Endodermal cell (in vitro differentiated cells): ENCODE data around the gene ACVR1B. TPM values are rescaled to one million over a fixed set of nuclear protein-coding genes. Genes with fewer than 3 reads are reported as not detected.

Experiments
- DNase-seq: peaks from one replicate; pipeline ENCODE4 v3.0.0-alpha.2; 2017
- H3K27ac ChIP-seq: 2 replicates; pipeline ENCODE4 v1.5.1; 2013; ENCODE audit warnings: mild to moderate bottlenecking, low read depth, low read length, moderate library complexity
- H3K27me3 ChIP-seq: 2 replicates; pipeline ENCODE4 v1.6.1; 2013; ENCODE audit warnings: mild to moderate bottlenecking, low read length, moderate library complexity; ENCODE audit not compliant: insufficient read depth, control insufficient read depth, poor library complexity, severe bottlenecking
- H3K36me3 ChIP-seq: 2 replicates; pipeline ENCODE4 v1.7.0; 2013; ENCODE audit warnings: mild to moderate bottlenecking, low read length, moderate library complexity; ENCODE audit not compliant: control insufficient read depth, insufficient read depth
- H3K4me1 ChIP-seq: one replicate; pipeline ENCODE4 v1.7.0; 2013; ENCODE audit warnings: low read length; ENCODE audit not compliant: control insufficient read depth, insufficient read depth
- H3K4me3 ChIP-seq: 2 replicates; pipeline ENCODE4 v1.5.1; 2013; ENCODE audit warnings: mild to moderate bottlenecking, low read length, moderate library complexity
- H3K9ac ChIP-seq: 2 replicates; pipeline ENCODE4 v1.6.1; 2013; ENCODE audit warnings: mild to moderate bottlenecking, low read length, moderate library complexity; ENCODE audit not compliant: poor library complexity, severe bottlenecking; ENCODE audit errors: extremely low read depth
- H3K9me3 ChIP-seq: 2 replicates; pipeline ENCODE4 v1.6.1; 2013; ENCODE audit warnings: mild to moderate bottlenecking, low read length, moderate library complexity; ENCODE audit not compliant: control insufficient read depth
- H3K27ac Mint-ChIP-seq: 2 replicates; pipeline ENCODE4 v1.8.0; 2020; ENCODE audit warnings: mixed read lengths
- H3K27me3 Mint-ChIP-seq: 2 replicates; pipeline ENCODE4 v1.8.0; 2021; ENCODE audit warnings: mild to moderate bottlenecking, mixed read lengths; ENCODE audit not compliant: insufficient read depth
- H3K36me3 Mint-ChIP-seq: 2 replicates; pipeline ENCODE4 v1.8.0; 2020; ENCODE audit warnings: low read depth, mixed read lengths
- H3K4me1 Mint-ChIP-seq: 2 replicates; pipeline ENCODE4 v1.8.0; 2020; ENCODE audit warnings: mixed read lengths
- H3K4me3 Mint-ChIP-seq: 2 replicates; pipeline ENCODE4 v1.8.0; 2020; ENCODE audit warnings: mild to moderate bottlenecking, moderate library complexity, mixed read lengths
- H3K9me3 Mint-ChIP-seq: 2 replicates; pipeline ENCODE4 v1.8.0; 2020; ENCODE audit warnings: mild to moderate bottlenecking, mixed read lengths
- CTCF ChIP-seq: fragments of 200-600 bp; sonication (generic); conservative IDR thresholded peaks from 2 replicates; pipeline ENCODE4 v1.5.0; 2021; ENCODE audit warnings: antibody characterized with exemption, mild to moderate bottlenecking
- WGBS, 2 experiments: methylation state at CpG; one replicate each; pipeline versions ENCODE4 v1.1.5 to v1.1.7; 2013; ENCODE audit warnings: missing lambda C conversion rate in 2 of 2, mixed read lengths in 1 of 2; ENCODE audit not compliant: insufficient coverage in 1 of 2, insufficient read length in 1 of 2; 5-methylcytosine and 5-hydroxymethylcytosine counted together
- total RNA-seq, 2 donors: library from RNA; stranded (reverse); fragmentation: NEBNext Ultra II Directional in 1 of 2; extraction: Animal tissue kit (Norgen Biotek cat#: 25700) in 1 of 2; gene quantifications; 2 replicates in 1 of 2; 3 replicates in 1 of 2; pipeline ENCODE4 v1.2.1, GENCODE V29; 2021

Gene ACVR1B
- total RNA-seq, 2 donors from 2014 or later: 48.6 to 59.3 TPM

DNA sequence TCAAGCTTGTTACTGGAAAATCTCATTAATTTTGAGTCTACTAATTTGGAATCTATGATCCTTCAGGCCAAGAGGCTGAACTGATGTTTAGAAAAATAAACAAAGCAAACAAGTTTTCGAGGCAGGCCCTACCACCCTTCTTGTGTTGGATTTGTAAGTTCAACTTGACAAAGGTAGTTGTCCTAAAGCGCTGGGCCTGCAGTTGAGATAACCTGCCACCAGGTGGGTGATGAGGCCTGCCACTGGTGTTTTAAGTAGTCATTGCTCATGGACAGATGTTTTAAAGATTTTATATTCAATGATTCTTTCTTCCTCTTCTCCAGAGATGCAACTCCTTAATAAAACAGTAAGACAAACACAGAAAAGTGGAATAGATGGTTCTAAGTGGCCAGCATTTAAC is 24.8 kb upstream of the ACVR1B start:
- Mint-ChIP-seq H3K4me3 (no peak overlapping the region), H3K27ac (peak overlapping the region; percentile 52), H3K27me3 (peaks cover 16% of the 10 kb centered on the region), H3K36me3 (no peaks in the 10 kb centered on the region), H3K4me1 (peaks cover 15% of the 10 kb centered on the region), H3K9me3 (no peaks in the 10 kb centered on the region)
- WGBS, 2 experiments: 77 to 90% methylated on average over 2 of the region's 2 CpGs
- no peaks in the 10 kb centered on the region for H3K36me3 ChIP-seq
- H3K27ac ChIP-seq: no peak overlapping the region
- no peaks in the 10 kb centered on the region for H3K27me3 ChIP-seq
- TF ChIP-seq CTCF: peak; percentile 86
- no peaks in the 10 kb centered on the region for H3K9me3 ChIP-seq
- no peak overlapping the region for H3K4me3 ChIP-seq
- peak; percentile 90 for DNase-seq
- H3K9ac ChIP-seq: no peak overlapping the region
- H3K4me1 ChIP-seq: peaks cover 4% of the 10 kb centered on the region

DNA sequence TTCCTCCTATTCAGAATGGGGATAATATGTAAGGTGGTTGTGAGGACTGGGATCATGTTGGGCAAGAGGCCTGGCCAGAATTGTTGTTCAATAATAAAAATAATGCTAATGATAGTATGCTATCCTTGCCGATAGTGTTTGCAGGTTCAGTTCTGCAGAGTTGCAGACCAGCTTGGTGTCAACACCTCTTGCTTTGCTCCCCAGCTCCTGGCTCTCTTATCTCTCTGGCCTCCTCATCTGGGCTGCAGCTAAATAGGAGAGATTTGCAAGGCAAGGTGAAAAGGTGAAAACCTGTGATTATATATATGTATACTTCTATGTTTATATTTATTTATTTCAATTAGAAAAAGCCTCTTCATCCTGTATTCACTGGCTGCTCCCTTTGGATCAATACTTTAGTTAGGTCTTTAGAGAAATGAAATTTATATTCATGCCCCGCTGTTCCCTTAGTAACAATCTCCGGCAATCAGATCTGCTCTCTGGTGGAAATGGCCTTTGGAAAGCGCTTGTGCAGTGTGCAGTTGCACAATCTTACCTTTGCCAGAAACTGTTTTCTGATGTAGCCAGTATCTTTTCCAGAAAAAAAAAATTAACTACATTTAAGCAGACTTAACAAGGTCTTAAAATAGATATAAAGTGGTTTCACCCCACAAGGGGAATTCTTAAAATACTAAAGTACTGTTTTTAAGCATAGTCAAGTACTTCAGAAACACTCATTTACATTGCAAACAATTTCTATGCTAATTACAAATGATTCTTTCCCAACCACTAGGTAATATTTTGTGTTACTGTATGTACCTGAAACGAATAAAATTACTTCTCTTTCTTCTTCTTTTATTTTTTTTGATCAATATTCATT is 19.1 kb upstream of the ACVR1B start:
- Histone ChIP-seq H3K36me3 (no peaks in the 10 kb centered on the region), H3K27me3 (no peaks in the 10 kb centered on the region), H3K4me3 (no peak overlapping the region), H3K9ac (no peak overlapping the region), H3K4me1 (no peaks in the 10 kb centered on the region), H3K27ac (no peak overlapping the region), H3K9me3 (no peaks in the 10 kb centered on the region)
- Mint-ChIP-seq H3K4me1 (peaks cover 2% of the 10 kb centered on the region), H3K36me3 (no peaks in the 10 kb centered on the region), H3K27me3 (peaks cover 12% of the 10 kb centered on the region), H3K27ac (no peak overlapping the region), H3K9me3 (no peaks in the 10 kb centered on the region), H3K4me3 (no peak overlapping the region)
- TF ChIP-seq CTCF: no peak
- peak; percentile 17 for DNase-seq
- WGBS, 2 experiments: 95 to 100% methylated on average over 4 of the region's 5 CpGs

- Histone ChIP-seq H3K9ac (no peak overlapping the region), H3K4me1 (no peaks in the 10 kb centered on the region), H3K27me3 (no peaks in the 10 kb centered on the region), H3K36me3 (no peaks in the 10 kb centered on the region), H3K4me3 (no peak overlapping the region), H3K27ac (no peak overlapping the region), H3K9me3 (no peaks in the 10 kb centered on the region)
- no peak for TF ChIP-seq CTCF
- no peak overlapping the region for H3K27ac Mint-ChIP-seq
- H3K36me3 Mint-ChIP-seq: no peaks in the 10 kb centered on the region
- WGBS, 2 experiments: 92 to 93% methylated on average over 4 of the region's 4 CpGs
- no peaks in the 10 kb centered on the region for H3K9me3 Mint-ChIP-seq
- DNase-seq: peak; percentile 36
- peaks cover 2% of the 10 kb centered on the region for H3K4me1 Mint-ChIP-seq
- peaks cover 12% of the 10 kb centered on the region for H3K27me3 Mint-ChIP-seq
- H3K4me3 Mint-ChIP-seq: no peak overlapping the region
Observed at GRCh38 chr12:51934080-51934479, 17.4 kb upstream of the ACVR1B start.
